Measurements from ENCODE around the gene CAPN5. TPM values are rescaled to one million over a fixed set of nuclear protein-coding genes. Genes with fewer than 3 reads are reported as not detected.

CAPN5 gene
- total RNA-seq, 1 experiment from 2014 or later: 17.3 TPM

- POLR2A ChIA-PET: no interaction called here
- no peaks in the 10 kb centered on the region for H3K9me3 ChIP-seq (ENCODE audit: control insufficient read depth, insufficient read depth, low read depth, low read length)
- no peaks in the 10 kb centered on the region for H3K27me3 ChIP-seq (ENCODE audit: control insufficient read depth, insufficient read depth, low read length)
- no peak overlapping the region for H3K4me3 ChIP-seq (ENCODE audit: low read depth in 2 of 2, low read length in 2 of 2)
- DNase-seq (ENCODE audit: low read depth, low spot score): no peak
- BruUV-seq (replicated peaks): no TSS peak
- H3K27ac ChIP-seq (ENCODE audit: low read length): no peak overlapping the region
- in situ Hi-C loops (cut with HindIII; ENCODE audit: low pct_unique_long_range_greater_than_20kb, low sequenced_read_pairs): no loop called here
- TF ChIP-seq CTCF (IDR thresholded peaks at IDR 0.05): peak; percentile 86
- TF ChIP-seq POLR2AphosphoS5 (IDR thresholded peaks at IDR 0.05; ENCODE audit: low read depth, low read length): no peak
- no peak for TF ChIP-seq REST (IDR thresholded peaks at IDR 0.05; ENCODE audit: insufficient read depth in 1 of 2, low read depth in 2 of 2, low read length in 1 of 2)
- no peak for TF ChIP-seq TCF7L2 (IDR thresholded peaks at IDR 0.05; ENCODE audit: low read depth, low read length)
- TF ChIP-seq SIN3A (IDR thresholded peaks at IDR 0.05; ENCODE audit: borderline replicate concordance, insufficient read depth, low read depth, low read length): no peak
- H3K36me3 ChIP-seq (ENCODE audit: control insufficient read depth, insufficient read depth, low read length): no peaks in the 10 kb centered on the region
- peak; percentile 47; the same call in 1 of the 2 replicates for ATAC-seq
- CTCF ChIA-PET: interaction anchor here (1.5 kb wide), 1 partner anchor 66 kb away, joined by 15 read pairs; no protein-coding TSS in a partner anchor
- peaks cover 8% of the 10 kb centered on the region for H3K4me1 ChIP-seq (ENCODE audit: control insufficient read depth, insufficient read depth, low read length)
- intact Hi-C loops (cut with micrococcal nuclease; ENCODE audit: unreplicated experiment): loop anchor here (5.0 kb wide), 1 partner anchor 66 kb away; no protein-coding TSS in a partner anchor
Measured at GRCh38 chr11:77113382-77114088, 46.8 kb downstream of the CAPN5 start.

- Histone ChIP-seq H3K4me3 (ENCODE audit: low read depth in 2 of 2, low read length in 2 of 2) (no peak overlapping the region), H3K9me3 (ENCODE audit: control insufficient read depth, insufficient read depth, low read depth, low read length) (no peaks in the 10 kb centered on the region), H3K4me1 (ENCODE audit: control insufficient read depth, insufficient read depth, low read length) (peaks cover 7% of the 10 kb centered on the region), H3K27ac (ENCODE audit: low read length) (no peak overlapping the region), H3K36me3 (ENCODE audit: control insufficient read depth, insufficient read depth, low read length) (no peaks in the 10 kb centered on the region), H3K27me3 (ENCODE audit: control insufficient read depth, insufficient read depth, low read length) (no peaks in the 10 kb centered on the region)
- no peak for ATAC-seq
- CTCF ChIA-PET: interaction anchor here (1.5 kb wide), 1 partner anchor 66 kb away, joined by 15 read pairs; no protein-coding TSS in a partner anchor
- in situ Hi-C loops (cut with HindIII; ENCODE audit: low pct_unique_long_range_greater_than_20kb, low sequenced_read_pairs) (no loop called here), intact Hi-C loops (cut with micrococcal nuclease; ENCODE audit: unreplicated experiment) (loop anchor here (5.0 kb wide), 1 partner anchor 67 kb away; no protein-coding TSS in a partner anchor)
- no TSS peak for BruUV-seq (replicated peaks)
- POLR2A ChIA-PET: no interaction called here
- TF ChIP-seq REST (IDR thresholded peaks at IDR 0.05; ENCODE audit: insufficient read depth in 1 of 2, low read depth in 2 of 2, low read length in 1 of 2) (no peak), POLR2AphosphoS5 (IDR thresholded peaks at IDR 0.05; ENCODE audit: low read depth, low read length) (no peak), CTCF (IDR thresholded peaks at IDR 0.05) (no peak), SIN3A (IDR thresholded peaks at IDR 0.05; ENCODE audit: borderline replicate concordance, insufficient read depth, low read depth, low read length) (no peak), TCF7L2 (IDR thresholded peaks at IDR 0.05; ENCODE audit: low read depth, low read length) (no peak)
- DNase-seq (ENCODE audit: low read depth, low spot score): no peak
Measured at GRCh38 chr11:77114089-77114463, 47.3 kb downstream of the CAPN5 start.
